AG09319 (cell line): ENCODE results near the gene LAIR2.

ENCODE experiments used
- DNase-seq: peaks from one replicate; pipeline ENCODE4 v3.0.0-alpha.2; 2010; ENCODE audit warnings: low read depth; ENCODE audit errors: extremely low read depth
- TF ChIP-seq, protein P1 (sequence below): IDR thresholded peaks from 2 replicates; pipeline ENCODE4 v1.5.1; 2011; ENCODE audit warnings: low read depth, mild to moderate bottlenecking, inconsistent platforms, low read length, moderate library complexity

LAIR2 gene

DNA sequence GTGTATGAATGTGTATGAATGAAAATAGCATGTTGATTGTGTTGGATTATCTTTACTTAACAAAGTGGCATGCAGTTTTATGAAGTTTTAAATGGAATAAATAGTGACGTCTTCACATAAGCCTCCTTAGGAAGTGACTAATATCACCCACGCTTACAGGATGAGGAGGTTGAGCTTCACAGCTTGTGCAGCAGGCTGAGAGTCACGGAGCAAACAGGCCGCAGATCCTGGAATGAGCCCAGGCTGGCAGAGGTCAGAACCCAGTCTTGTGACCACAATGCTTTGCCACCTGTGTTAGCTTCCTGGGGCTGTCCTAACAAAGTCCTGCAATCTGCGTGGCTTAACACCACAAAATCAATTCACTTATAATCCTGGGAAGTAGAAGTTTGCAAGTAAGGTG is 20.8 kb downstream of the LAIR2 start:
- TF ChIP-seq, protein P1, sequence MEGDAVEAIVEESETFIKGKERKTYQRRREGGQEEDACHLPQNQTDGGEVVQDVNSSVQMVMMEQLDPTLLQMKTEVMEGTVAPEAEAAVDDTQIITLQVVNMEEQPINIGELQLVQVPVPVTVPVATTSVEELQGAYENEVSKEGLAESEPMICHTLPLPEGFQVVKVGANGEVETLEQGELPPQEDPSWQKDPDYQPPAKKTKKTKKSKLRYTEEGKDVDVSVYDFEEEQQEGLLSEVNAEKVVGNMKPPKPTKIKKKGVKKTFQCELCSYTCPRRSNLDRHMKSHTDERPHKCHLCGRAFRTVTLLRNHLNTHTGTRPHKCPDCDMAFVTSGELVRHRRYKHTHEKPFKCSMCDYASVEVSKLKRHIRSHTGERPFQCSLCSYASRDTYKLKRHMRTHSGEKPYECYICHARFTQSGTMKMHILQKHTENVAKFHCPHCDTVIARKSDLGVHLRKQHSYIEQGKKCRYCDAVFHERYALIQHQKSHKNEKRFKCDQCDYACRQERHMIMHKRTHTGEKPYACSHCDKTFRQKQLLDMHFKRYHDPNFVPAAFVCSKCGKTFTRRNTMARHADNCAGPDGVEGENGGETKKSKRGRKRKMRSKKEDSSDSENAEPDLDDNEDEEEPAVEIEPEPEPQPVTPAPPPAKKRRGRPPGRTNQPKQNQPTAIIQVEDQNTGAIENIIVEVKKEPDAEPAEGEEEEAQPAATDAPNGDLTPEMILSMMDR: no peak
- DNase-seq: no peak

DNA sequence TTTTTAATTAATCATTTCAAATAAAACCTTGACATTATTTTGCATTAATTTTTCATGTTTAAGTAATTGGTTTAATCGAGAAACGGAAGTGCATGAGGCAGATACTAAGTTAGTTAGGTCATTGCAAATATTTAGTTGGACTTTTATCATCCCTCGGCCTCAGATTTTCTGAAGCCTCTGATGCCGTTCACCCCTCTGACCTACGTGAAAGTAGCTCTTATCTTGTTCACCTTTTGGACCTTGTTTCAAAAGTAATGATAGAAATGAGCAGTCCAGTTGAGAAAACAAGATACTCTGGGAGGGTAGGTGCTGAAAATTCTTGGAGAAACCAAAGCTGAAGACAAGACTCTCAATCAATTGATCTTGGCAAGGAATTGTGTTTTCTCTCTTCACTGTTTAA is 23.0 kb downstream of the LAIR2 start:
- TF ChIP-seq, protein P1: no peak
- DNase-seq: no peak

DNA sequence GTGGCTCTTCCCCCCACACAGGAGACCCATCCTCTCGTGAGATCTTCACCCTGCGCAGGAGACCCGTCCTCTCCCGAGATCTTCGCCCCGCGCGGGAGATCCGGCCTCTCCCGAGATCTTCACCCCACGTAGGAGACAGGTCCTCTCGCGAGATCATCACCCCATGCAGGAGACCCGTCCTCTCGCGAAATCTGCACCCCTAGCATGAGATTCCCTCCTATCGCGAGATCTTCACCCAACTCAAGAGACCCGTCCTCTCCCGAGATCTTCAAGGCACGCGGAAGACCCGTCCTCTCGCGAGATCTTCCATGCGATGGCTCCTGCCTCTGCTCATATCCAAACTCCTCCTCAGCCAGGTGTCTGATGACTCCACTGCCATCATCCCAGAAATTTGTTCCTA is 24.3 kb downstream of the LAIR2 start:
- TF ChIP-seq, protein P1: no peak

DNA sequence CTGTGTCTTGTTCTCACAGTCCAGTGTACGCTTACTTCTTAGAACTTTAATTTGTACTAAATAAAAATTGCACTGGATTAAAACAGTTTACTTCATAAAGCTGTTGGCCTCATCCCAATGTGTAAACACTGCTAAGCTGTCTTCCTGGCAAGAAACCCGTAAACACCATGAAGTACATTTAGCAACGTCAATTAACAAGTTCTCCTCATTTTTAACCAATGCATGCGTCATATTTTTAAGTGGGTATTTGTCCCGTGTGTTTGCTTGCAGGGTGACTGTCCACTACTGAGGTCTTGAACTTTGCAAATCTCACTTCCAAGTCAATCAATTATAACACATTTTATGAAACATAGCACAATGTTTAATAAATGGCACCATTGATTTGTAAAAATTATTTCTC is 28.2 kb downstream of the LAIR2 start:
- DNase-seq: no peak
- TF ChIP-seq, protein P1: no peak

More for the DNA sequence above, 24.3 kb downstream of the LAIR2 start:
- no peak for DNase-seq

DNA sequence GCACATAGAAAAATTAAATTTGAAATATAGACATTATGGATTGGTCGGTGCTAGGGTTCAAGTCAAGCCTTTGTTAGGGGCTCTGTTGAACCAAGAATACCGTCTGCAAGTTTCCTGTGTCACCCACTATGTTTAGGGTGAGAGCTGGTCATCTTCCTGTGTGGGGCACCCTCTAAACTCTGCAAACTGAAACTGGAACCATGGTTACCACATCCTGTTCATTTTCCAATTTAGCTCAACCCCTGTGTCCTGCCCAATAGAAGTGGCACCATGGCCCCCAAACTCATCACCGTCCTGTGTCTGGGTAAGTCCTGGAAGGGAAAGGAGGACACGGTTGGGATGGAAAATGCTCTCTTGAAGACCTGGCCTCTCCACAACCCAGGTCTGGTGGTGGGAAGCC is 29.9 kb downstream of the LAIR2 start:
- no peak for DNase-seq
- TF ChIP-seq, protein P1: no peak

DNA sequence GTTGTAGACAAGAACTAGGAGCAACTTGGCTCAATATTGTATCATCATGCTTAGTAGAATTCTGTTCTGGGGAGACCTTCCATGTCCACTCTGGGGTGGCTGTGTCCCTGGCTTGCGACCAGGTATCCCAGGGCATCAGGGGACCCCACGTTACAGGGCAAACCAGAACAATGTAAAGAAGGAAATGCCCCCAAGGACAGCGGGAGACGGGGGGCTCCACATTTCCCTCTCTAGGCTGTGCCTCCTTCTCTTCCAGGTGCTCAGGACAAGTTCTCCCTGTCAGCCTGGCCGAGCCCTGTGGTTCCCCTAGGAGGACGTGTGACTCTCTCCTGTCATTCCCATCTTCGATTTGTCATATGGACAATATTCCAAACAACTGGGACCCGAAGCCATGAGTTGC is 30.8 kb downstream of the LAIR2 start:
- TF ChIP-seq, protein P1: no peak
- no peak for DNase-seq

DNA sequence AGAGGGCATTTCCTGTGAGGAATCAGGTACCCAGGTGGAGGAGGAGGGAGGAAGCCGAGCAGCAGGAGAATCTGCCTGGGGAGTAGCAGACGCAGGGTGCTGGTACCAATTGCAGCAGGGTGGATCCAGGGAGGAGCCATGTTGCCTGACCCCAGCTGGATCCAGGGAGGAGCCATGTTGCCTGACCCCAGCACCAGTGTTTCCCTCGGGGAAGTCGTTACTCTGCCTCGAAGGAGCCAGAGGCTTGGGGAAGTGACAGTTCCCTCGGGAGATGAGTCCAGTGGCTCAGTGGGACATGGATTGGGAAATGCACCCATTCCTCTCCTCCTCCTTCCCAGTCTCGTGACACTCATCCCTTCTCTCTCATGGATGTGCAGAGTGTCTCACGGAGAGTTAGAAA is 31.5 kb downstream of the LAIR2 start:
- DNase-seq: no peak
- TF ChIP-seq, protein P1: no peak

DNA sequence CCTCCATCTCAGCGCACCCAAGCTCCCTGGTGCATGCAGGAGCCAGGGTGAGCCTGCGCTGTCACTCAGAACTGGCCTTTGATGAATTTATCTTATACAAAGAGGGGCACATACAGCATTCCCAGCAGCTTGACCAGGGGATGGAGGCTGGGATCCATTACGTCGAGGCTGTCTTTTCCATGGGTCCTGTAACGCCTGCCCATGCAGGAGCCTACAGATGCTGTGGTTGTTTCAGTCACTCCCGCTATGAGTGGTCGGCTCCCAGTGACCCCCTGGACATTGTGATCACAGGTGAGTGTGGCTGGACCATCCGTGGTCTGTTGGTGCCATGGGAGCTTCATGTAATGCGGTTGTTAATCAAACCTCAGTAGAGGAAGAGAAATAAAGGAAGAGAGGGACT is 33.0 kb downstream of the LAIR2 start:
- DNase-seq: no peak
- TF ChIP-seq, protein P1: no peak
